Gastroesophageal sphincter (tissue), 3 donors: Measurements from ENCODE around the gene CAMK1G.

Experiments
- EP300 ChIP-seq: sonication (generic); formaldehyde crosslinking; IDR thresholded peaks from one replicate; pipeline ENCODE4 v1.6.1; 2017; ENCODE audit warnings: antibody characterized with exemption, mild to moderate bottlenecking
- POLR2A ChIP-seq, 2 donors: fragments of 450-650 bp; IDR thresholded peaks; one replicate each; pipeline ENCODE4 v1.6.1; 2017; ENCODE audit warnings: antibody characterized with exemption in 2 of 2, mild to moderate bottlenecking in 2 of 2, moderate library complexity in 1 of 2
- POLR2AphosphoS5 ChIP-seq: sonication (generic); formaldehyde crosslinking; IDR thresholded peaks from one replicate; pipeline ENCODE4 v1.6.1; 2017; ENCODE audit warnings: antibody characterized with exemption
- TF ChIP-seq, protein P1 (sequence below), 4 experiments: fragments of 200-600 bp in 2 of 4; fragments of 450-650 bp in 2 of 4; sonication (generic) in 1 of 4; IDR thresholded peaks; one replicate each; pipeline ENCODE4 v1.5.1; 2017 to 2019; ENCODE audit warnings: antibody characterized with exemption in 4 of 4, mild to moderate bottlenecking in 2 of 4, moderate library complexity in 2 of 4

DNA sequence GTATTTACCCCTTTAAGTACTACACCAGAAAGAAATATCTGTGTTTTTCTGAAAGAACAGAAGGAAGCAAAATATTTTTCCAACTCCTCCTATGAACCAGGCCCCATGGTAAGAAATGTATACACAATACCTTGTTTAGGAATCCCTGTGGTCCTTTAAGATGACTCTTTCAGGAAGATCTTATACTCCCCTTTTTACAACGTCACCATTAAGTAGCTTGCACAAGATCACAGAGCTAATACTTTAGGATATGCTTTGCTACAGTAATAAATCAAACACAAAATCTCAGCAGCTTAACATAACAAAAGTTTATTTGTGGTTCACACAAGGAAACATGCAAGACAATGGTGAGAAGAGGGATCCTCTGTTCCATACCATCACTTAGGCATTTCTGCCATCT lies 77.6 kb downstream of the CAMK1G start:
- TF ChIP-seq, protein P1, sequence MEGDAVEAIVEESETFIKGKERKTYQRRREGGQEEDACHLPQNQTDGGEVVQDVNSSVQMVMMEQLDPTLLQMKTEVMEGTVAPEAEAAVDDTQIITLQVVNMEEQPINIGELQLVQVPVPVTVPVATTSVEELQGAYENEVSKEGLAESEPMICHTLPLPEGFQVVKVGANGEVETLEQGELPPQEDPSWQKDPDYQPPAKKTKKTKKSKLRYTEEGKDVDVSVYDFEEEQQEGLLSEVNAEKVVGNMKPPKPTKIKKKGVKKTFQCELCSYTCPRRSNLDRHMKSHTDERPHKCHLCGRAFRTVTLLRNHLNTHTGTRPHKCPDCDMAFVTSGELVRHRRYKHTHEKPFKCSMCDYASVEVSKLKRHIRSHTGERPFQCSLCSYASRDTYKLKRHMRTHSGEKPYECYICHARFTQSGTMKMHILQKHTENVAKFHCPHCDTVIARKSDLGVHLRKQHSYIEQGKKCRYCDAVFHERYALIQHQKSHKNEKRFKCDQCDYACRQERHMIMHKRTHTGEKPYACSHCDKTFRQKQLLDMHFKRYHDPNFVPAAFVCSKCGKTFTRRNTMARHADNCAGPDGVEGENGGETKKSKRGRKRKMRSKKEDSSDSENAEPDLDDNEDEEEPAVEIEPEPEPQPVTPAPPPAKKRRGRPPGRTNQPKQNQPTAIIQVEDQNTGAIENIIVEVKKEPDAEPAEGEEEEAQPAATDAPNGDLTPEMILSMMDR (IDR thresholded peaks at IDR 0.05), result no peak
- TF ChIP-seq POLR2A (IDR thresholded peaks at IDR 0.05) (no peak), POLR2AphosphoS5 (no peak), EP300 (no peak)
